ENCODE results near the gene ACVR1B. TPM values are rescaled to one million over a fixed set of nuclear protein-coding genes. Genes with fewer than 3 reads are reported as not detected.

Gene ACVR1B
- 1 to 10 TPM; 5.5 to 5.7 TPM for total RNA-seq

GRCh38 chr12:51951199-51951842, at the start of gene ACVR1B:
TSS of gene ACVR1B (plus strand) at chr12:51951699. CDS start at chr12:51951744, 45 bp downstream.
- H3K27me3 Mint-ChIP-seq: peaks cover 36% of the 10 kb centered on the region
- CTCF ChIA-PET: interaction anchor here (0.7 kb wide), 1 partner anchor 19 kb away, joined by 3 read pairs; no protein-coding TSS in a partner anchor
- POLR2A ChIA-PET: no interaction called here
- peak within 1 kb of the TSS; percentile 80 for H3K27ac Mint-ChIP-seq
- peak within 1 kb of the TSS; percentile 86 for H3K4me3 Mint-ChIP-seq
- peak; percentile 91 for DNase-seq
- no peaks in the 10 kb centered on the region for H3K36me3 Mint-ChIP-seq (ENCODE audit: low read depth)
- H3K9me3 Mint-ChIP-seq: peaks cover 6% of the 10 kb centered on the region
- H3K4me1 Mint-ChIP-seq: peaks cover 28% of the 10 kb centered on the region

- CTCF ChIA-PET: no interaction called here
- H3K9me3 Mint-ChIP-seq: no peaks in the 10 kb centered on the region
- peaks cover 22% of the 10 kb centered on the region for H3K27me3 Mint-ChIP-seq
- H3K27ac Mint-ChIP-seq: no peak overlapping the region
- POLR2A ChIA-PET: no interaction called here
- no peak overlapping the region for H3K4me3 Mint-ChIP-seq
- no peaks in the 10 kb centered on the region for H3K36me3 Mint-ChIP-seq (ENCODE audit: low read depth)
- H3K4me1 Mint-ChIP-seq: no peaks in the 10 kb centered on the region
- no peak for DNase-seq
These were observed 49.6 kb upstream of the ACVR1B start for GRCh38 chr12:51901881-51902280.

- no peaks in the 10 kb centered on the region for H3K4me1 Mint-ChIP-seq
- no peaks in the 10 kb centered on the region for H3K36me3 Mint-ChIP-seq (ENCODE audit: low read depth)
- no peak for DNase-seq
- H3K27ac Mint-ChIP-seq: no peak overlapping the region
- ChIA-PET POLR2A (no interaction called here), CTCF (no interaction called here)
- peaks cover 43% of the 10 kb centered on the region for H3K27me3 Mint-ChIP-seq
- no peak overlapping the region for H3K4me3 Mint-ChIP-seq
- no peaks in the 10 kb centered on the region for H3K9me3 Mint-ChIP-seq
These were observed 46.5 kb upstream of the ACVR1B start for GRCh38 chr12:51904951-51905470.

- H3K27ac Mint-ChIP-seq: no peak overlapping the region
- no peaks in the 10 kb centered on the region for H3K36me3 Mint-ChIP-seq (ENCODE audit: low read depth)
- DNase-seq: no peak
- no peaks in the 10 kb centered on the region for H3K9me3 Mint-ChIP-seq
- CTCF ChIA-PET: no interaction called here
- no peak overlapping the region for H3K4me3 Mint-ChIP-seq
- H3K4me1 Mint-ChIP-seq: no peaks in the 10 kb centered on the region
- H3K27me3 Mint-ChIP-seq: peaks cover 46% of the 10 kb centered on the region
- POLR2A ChIA-PET: no interaction called here
These were observed 45.7 kb upstream of the ACVR1B start for GRCh38 chr12:51905471-51906429.

DNA sequence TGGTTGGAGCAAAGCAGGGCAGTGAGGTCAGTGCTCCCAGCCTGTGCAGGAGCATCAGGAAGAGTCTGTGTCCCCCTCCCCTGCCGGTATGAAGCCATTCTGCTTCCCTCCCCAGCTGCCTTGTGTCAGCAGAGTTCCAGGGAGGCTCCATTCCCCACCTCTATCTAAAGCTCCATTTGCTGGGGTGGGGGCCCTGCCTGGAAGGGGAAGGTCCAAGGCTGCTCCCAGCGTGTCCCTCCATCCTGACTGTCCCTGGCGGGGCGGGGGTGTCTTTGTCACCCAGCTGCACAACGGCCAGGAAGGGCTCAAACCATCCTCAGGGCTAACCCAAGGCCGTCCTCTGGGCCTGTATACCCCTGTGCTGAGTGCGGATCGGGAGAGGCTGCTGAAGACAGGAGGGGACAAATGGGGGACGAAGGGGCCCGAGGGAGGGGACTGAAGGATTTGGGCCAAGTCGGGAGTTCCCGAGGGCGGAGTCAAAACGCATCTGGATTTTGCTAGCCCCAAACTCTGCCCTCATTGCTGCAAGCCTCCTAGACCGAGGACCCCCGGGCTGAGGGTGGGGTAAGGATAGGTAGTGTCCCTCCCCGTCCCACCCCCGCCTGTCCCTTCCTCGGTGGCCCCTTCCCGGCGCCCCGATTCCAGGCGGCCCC, 44.9 kb upstream of the ACVR1B start:
- ChIA-PET CTCF (interaction anchor here (2.2 kb wide), 1 partner anchor 16 kb away, joined by 8 read pairs; no protein-coding TSS in a partner anchor), POLR2A (no interaction called here)
- no peaks in the 10 kb centered on the region for H3K9me3 Mint-ChIP-seq
- no peak overlapping the region for H3K4me3 Mint-ChIP-seq
- no peaks in the 10 kb centered on the region for H3K36me3 Mint-ChIP-seq (ENCODE audit: low read depth)
- no peak overlapping the region for H3K27ac Mint-ChIP-seq
- no peak for DNase-seq
- H3K27me3 Mint-ChIP-seq: peaks cover 51% of the 10 kb centered on the region
- H3K4me1 Mint-ChIP-seq: no peaks in the 10 kb centered on the region

- no peaks in the 10 kb centered on the region for H3K36me3 Mint-ChIP-seq (ENCODE audit: low read depth)
- peaks cover 51% of the 10 kb centered on the region for H3K27me3 Mint-ChIP-seq
- H3K4me3 Mint-ChIP-seq: no peak within 1 kb of the TSS
These were observed 44.2 kb upstream of the ACVR1B start, which contains the start of gene ACVRL1 for GRCh38 chr12:51907083-51907855. TSS of gene ACVRL1 (plus strand) at chr12:51907504. CDS start at chr12:51912475, 4,971 bp downstream.

GRCh38 chr12:51907856-51908425, 43.6 kb upstream of the ACVR1B start:
- POLR2A ChIA-PET: no interaction called here
- H3K27me3 Mint-ChIP-seq: peaks cover 51% of the 10 kb centered on the region

More at GRCh38 chr12:51907083-51907855, 44.2 kb upstream of the ACVR1B start, which contains the start of gene ACVRL1:
- CTCF ChIA-PET: interaction anchor here (2.2 kb wide), 1 partner anchor 15 kb away, joined by 8 read pairs; no protein-coding TSS in a partner anchor
- no peaks in the 10 kb centered on the region for H3K4me1 Mint-ChIP-seq
- no peak within 1 kb of the TSS for H3K27ac Mint-ChIP-seq
- POLR2A ChIA-PET: no interaction called here
- no peaks in the 10 kb centered on the region for H3K9me3 Mint-ChIP-seq
- no peak for DNase-seq

DNA sequence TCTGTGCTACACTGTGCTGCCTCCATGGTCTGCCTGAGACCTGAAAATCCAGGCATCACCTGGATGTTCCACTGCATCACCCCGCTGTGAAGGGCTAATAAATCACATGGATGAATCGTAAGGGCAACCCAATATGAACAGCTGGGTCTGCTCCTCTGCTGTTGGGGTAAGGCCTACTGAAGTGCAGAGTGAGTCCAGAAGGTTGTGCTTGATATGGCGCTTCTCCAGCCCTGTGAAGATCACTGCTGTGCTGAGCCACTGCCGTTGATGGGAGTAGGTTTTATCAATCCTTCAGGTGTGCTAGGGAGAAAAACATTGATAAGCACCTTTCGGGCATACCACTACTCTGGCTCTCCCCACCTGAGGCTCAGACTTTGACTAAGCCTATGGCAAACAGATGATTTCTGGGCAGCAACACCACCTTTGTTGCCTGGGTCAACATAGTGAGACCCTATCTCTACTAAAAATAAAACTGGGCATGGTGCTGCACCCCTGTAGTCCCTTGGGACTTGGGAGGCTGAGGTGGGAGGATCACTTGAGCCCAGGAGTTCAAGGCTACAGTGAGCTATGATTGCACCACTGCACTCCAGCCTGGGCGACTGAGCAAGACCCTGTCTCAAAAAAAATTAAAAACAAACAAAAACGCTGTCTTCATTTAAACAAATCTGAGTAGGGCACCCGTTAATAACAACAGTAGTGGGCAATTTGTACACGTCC, 42.5 kb upstream of the ACVR1B start:
- ChIA-PET POLR2A (no interaction called here), CTCF (interaction anchor here (0.5 to 2.2 kb wide), 2 partner anchors 13 to 15 kb away, joined by 3 to 8 read pairs; no protein-coding TSS in a partner anchor)
- DNase-seq: no peak
- Mint-ChIP-seq H3K27ac (no peak overlapping the region), H3K4me1 (no peaks in the 10 kb centered on the region), H3K4me3 (no peak overlapping the region), H3K27me3 (peaks cover 48% of the 10 kb centered on the region), H3K9me3 (no peaks in the 10 kb centered on the region), H3K36me3 (ENCODE audit: low read depth) (no peaks in the 10 kb centered on the region)

More at GRCh38 chr12:51907856-51908425, 43.6 kb upstream of the ACVR1B start:
- no peak overlapping the region for H3K27ac Mint-ChIP-seq
- H3K36me3 Mint-ChIP-seq (ENCODE audit: low read depth): no peaks in the 10 kb centered on the region
- no peaks in the 10 kb centered on the region for H3K4me1 Mint-ChIP-seq
- DNase-seq: no peak
- CTCF ChIA-PET: interaction anchor here (2.2 kb wide), 1 partner anchor 15 kb away, joined by 8 read pairs; no protein-coding TSS in a partner anchor
- H3K4me3 Mint-ChIP-seq: no peak overlapping the region
- no peaks in the 10 kb centered on the region for H3K9me3 Mint-ChIP-seq

DNA sequence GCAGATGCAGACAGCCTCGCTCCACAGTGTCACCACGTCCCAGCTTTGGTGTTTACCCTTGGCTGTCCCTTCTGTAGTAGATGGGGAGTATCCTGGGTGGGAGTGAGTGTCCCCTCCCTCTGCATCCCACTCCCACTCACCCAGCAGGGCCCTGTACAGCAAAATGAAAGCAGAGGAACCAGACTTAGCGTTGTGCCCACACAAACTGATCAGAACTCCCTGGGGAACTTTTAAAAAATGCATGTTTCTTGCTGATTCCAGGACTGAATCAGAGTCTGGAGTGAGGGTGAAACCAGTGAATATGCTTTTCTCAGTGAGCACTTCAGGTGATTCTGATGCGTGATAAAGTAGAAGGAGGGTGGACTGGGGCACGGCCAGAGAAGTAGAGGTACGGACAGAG, 41.3 kb upstream of the ACVR1B start:
- no peak overlapping the region for H3K27ac Mint-ChIP-seq
- no peaks in the 10 kb centered on the region for H3K4me1 Mint-ChIP-seq
- no peaks in the 10 kb centered on the region for H3K9me3 Mint-ChIP-seq
- peaks cover 45% of the 10 kb centered on the region for H3K27me3 Mint-ChIP-seq
- CTCF ChIA-PET: no interaction called here
- no peak for DNase-seq
- POLR2A ChIA-PET: no interaction called here
- H3K36me3 Mint-ChIP-seq (ENCODE audit: low read depth): no peaks in the 10 kb centered on the region
- H3K4me3 Mint-ChIP-seq: no peak overlapping the region

GRCh38 chr12:51910691-51911090, 40.8 kb upstream of the ACVR1B start:
- ChIA-PET CTCF (interaction anchor here (1.1 kb wide), 1 partner anchor 14 kb away, joined by 3 read pairs; no protein-coding TSS in a partner anchor), POLR2A (no interaction called here)
- H3K4me1 Mint-ChIP-seq: no peaks in the 10 kb centered on the region
- no peak for DNase-seq
- no peaks in the 10 kb centered on the region for H3K9me3 Mint-ChIP-seq
- H3K27me3 Mint-ChIP-seq: peaks cover 42% of the 10 kb centered on the region
- no peaks in the 10 kb centered on the region for H3K36me3 Mint-ChIP-seq (ENCODE audit: low read depth)
- H3K4me3 Mint-ChIP-seq: no peak overlapping the region
- H3K27ac Mint-ChIP-seq: no peak overlapping the region

- Mint-ChIP-seq H3K27me3 (peaks cover 37% of the 10 kb centered on the region), H3K36me3 (ENCODE audit: low read depth) (no peaks in the 10 kb centered on the region), H3K9me3 (no peaks in the 10 kb centered on the region), H3K27ac (no peak overlapping the region), H3K4me3 (no peak overlapping the region), H3K4me1 (no peaks in the 10 kb centered on the region)
- DNase-seq: no peak
- ChIA-PET CTCF (interaction anchor here (1.1 to 1.8 kb wide), 2 partner anchors 15 to 16 kb away, joined by 3 to 4 read pairs; no protein-coding TSS in a partner anchor), POLR2A (no interaction called here)
These were observed 40.2 kb upstream of the ACVR1B start for GRCh38 chr12:51911307-51911706.

Measured in activated CD4-positive, alpha-beta T cell treated with anti-CD3 and anti-CD28 coated beads, Interleukin-2, amount 10 ng/mL, durations not matched to agents 7 days and 5 days (primary cell).